Activated B cell treated with CpG ODN at 0.5 μM for 24 hours (primary cell): ENCODE data around the gene CPSF2. TPM values are rescaled to one million over a fixed set of nuclear protein-coding genes. Genes with fewer than 3 reads are reported as not detected.

Experiments used
- ATAC-seq: fragments of 200-7000 bp; cut with Tn5 transposase; one replicate; pipeline ENCODE4 v1.10.0; 2021; ENCODE audit warnings: low read depth, mild to moderate bottlenecking, moderate library complexity
- CTCF ChIA-PET: fragments of 350-600 bp; sonication (Branson Sonifier 250); formaldehyde crosslinking; loops from one replicate; lab custom pipeline; 2021; ENCODE audit warnings: antibody characterized with exemption; lab: Charles Lee
- POLR2A ChIA-PET: fragments of 350-600 bp; sonication (Branson Sonifier 250); formaldehyde crosslinking; loops from one replicate; lab custom pipeline; 2021; ENCODE audit warnings: antibody characterized with exemption; lab: Charles Lee
- DNase-seq: peaks from one replicate; pipeline ENCODE4 v3.0.0; 2022
- H3K27ac Mint-ChIP-seq: one replicate; pipeline ENCODE4 v1.8.0; 2020; ENCODE audit warnings: mixed read lengths
- H3K27me3 Mint-ChIP-seq: one replicate; pipeline ENCODE4 v1.8.0; 2021; ENCODE audit warnings: mixed read lengths
- H3K36me3 Mint-ChIP-seq: one replicate; pipeline ENCODE4 v1.8.0; 2021; ENCODE audit warnings: low read depth, mixed read lengths
- H3K4me1 Mint-ChIP-seq: one replicate; pipeline ENCODE4 v1.8.0; 2021; ENCODE audit warnings: mixed read lengths
- H3K4me3 Mint-ChIP-seq: one replicate; pipeline ENCODE4 v1.8.0; 2020; ENCODE audit warnings: mild to moderate bottlenecking, mixed read lengths
- H3K9me3 Mint-ChIP-seq: one replicate; pipeline ENCODE4 v1.8.0; 2020; ENCODE audit warnings: mixed read lengths
- intact Hi-C: fragments of 100-400 bp; cut with micrococcal nuclease; formaldehyde crosslinking; loops from one replicate; pipeline ENCODE4 v1.15.1; 2024
- total RNA-seq: library from RNA; stranded (reverse); gene quantifications from 2 replicates; pipeline ENCODE4 v1.2.3, GENCODE V29; 2022
- TF ChIP-seq, protein P1 (sequence below): fragments of 200-600 bp; IDR thresholded peaks from one replicate; pipeline ENCODE4 v1.8.0; 2022; ENCODE audit warnings: antibody characterized with exemption, mild to moderate bottlenecking

The CPSF2 gene
- total RNA-seq, 1 donor from 2014 or later: 53.2 TPM

DNA sequence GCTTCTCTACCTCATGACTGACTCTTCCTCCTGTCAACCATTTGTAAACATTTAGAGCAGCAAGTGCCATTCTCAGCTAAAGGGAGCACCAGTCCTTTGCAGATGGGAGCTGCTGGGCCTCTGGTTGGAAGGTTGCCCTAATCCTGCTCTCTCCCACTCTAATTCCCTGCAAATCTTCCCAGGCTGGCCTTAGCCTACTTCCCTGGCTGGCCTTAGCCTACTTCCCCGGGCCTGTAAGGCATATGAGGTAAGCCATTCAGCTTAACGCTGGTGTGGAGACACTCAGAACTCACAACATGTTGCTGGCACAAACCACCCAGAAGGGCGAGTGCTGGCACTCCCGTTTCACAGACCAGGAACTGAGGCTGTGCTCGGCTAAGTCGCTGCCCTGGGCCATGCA is 69.0 kb downstream of the CPSF2 start:
- intact Hi-C loops: no loop called here
- H3K4me1 Mint-ChIP-seq: no peaks in the 10 kb centered on the region
- peaks cover 2% of the 10 kb centered on the region for H3K9me3 Mint-ChIP-seq
- TF ChIP-seq, protein P1, sequence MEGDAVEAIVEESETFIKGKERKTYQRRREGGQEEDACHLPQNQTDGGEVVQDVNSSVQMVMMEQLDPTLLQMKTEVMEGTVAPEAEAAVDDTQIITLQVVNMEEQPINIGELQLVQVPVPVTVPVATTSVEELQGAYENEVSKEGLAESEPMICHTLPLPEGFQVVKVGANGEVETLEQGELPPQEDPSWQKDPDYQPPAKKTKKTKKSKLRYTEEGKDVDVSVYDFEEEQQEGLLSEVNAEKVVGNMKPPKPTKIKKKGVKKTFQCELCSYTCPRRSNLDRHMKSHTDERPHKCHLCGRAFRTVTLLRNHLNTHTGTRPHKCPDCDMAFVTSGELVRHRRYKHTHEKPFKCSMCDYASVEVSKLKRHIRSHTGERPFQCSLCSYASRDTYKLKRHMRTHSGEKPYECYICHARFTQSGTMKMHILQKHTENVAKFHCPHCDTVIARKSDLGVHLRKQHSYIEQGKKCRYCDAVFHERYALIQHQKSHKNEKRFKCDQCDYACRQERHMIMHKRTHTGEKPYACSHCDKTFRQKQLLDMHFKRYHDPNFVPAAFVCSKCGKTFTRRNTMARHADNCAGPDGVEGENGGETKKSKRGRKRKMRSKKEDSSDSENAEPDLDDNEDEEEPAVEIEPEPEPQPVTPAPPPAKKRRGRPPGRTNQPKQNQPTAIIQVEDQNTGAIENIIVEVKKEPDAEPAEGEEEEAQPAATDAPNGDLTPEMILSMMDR: no peak
- no peaks in the 10 kb centered on the region for H3K27me3 Mint-ChIP-seq
- ChIA-PET CTCF (no interaction called here), POLR2A (no interaction called here)
- H3K36me3 Mint-ChIP-seq: no peaks in the 10 kb centered on the region
- no peak overlapping the region for H3K4me3 Mint-ChIP-seq
- H3K27ac Mint-ChIP-seq: no peak overlapping the region
- DNase-seq (no peak), ATAC-seq (no peak)

DNA sequence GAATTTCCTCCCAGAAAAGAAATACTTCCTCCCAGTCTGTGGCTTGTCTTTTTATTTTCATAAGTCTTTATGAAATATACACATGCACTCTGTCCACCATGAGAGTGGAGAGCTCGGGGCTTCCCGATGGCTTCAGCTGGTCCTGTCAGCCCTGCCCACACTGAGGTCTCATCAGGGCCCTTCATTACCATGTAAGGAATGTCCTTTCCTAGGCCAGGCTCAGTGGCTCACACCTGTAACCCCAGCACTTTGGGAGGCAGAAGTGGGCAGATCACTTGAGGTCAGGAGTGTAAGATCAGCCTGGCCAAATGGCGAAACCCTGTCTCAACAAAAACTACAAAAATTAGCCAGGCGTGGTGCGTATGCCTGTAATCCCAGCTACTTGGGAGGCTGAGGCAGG is 77.0 kb downstream of the CPSF2 start:
- CTCF ChIA-PET: no interaction called here
- no peak overlapping the region for H3K4me3 Mint-ChIP-seq

DNA sequence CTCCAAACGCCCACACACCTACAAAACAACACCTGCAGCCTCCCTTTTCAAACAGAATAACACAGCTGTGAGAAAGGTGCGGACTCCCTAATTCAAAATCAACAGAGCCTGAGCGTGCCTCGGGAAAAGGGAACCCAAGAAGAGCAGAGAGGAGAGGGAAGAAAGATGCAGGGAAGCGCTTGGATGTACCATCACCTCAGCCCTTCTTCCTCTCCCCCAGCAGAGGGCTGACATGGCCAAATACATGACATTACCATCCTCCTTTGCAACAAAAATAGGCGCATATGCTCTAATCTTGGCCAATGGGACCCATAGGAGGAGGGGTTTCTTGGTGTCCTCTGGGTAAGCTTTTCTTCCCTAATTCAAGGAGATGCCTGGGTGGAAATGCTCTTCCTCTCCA is 78.0 kb downstream of the CPSF2 start:
- TF ChIP-seq, protein P1: no peak
- Mint-ChIP-seq H3K4me1 (no peaks in the 10 kb centered on the region), H3K27ac (no peak overlapping the region), H3K27me3 (peaks cover 12% of the 10 kb centered on the region), H3K4me3 (no peak overlapping the region), H3K36me3 (no peaks in the 10 kb centered on the region), H3K9me3 (no peaks in the 10 kb centered on the region)
- ATAC-seq (no peak), DNase-seq (no peak)
- CTCF ChIA-PET: no interaction called here
- POLR2A ChIA-PET: no interaction called here
- intact Hi-C loops: no loop called here

More for the DNA sequence above, 77.0 kb downstream of the CPSF2 start:
- Mint-ChIP-seq H3K9me3 (no peaks in the 10 kb centered on the region), H3K36me3 (no peaks in the 10 kb centered on the region), H3K27me3 (peaks cover 11% of the 10 kb centered on the region), H3K27ac (no peak overlapping the region), H3K4me1 (no peaks in the 10 kb centered on the region)
- TF ChIP-seq, protein P1: no peak
- ATAC-seq (no peak), DNase-seq (no peak)
- intact Hi-C loops: no loop called here
- POLR2A ChIA-PET: no interaction called here

DNA sequence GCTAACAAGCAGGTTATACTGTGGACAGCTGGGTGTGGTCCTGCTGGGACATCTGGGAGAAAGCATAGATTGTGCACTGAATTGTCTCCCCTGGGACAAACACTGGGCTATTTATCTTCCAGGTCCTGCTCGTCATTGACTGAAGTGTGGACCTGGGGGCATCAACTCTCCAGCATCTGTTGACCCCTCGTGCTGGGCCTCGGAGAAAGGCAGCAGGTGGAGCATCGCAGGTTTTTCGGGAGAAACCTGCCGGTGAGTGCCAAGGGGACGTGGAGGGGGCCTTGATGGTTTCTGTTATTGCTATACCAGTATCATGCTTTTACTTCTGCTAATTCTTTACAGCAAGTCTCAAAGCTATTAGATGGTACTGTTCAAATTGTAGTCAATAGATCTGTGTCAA is 81.3 kb downstream of the CPSF2 start:
- CTCF ChIA-PET: no interaction called here
- H3K27me3 Mint-ChIP-seq: peaks cover 10% of the 10 kb centered on the region
- intact Hi-C loops: no loop called here
- H3K27ac Mint-ChIP-seq: no peak overlapping the region
- POLR2A ChIA-PET: no interaction called here
- no peaks in the 10 kb centered on the region for H3K4me1 Mint-ChIP-seq
- DNase-seq: no peak
- H3K9me3 Mint-ChIP-seq: no peaks in the 10 kb centered on the region
- no peak overlapping the region for H3K4me3 Mint-ChIP-seq
- no peaks in the 10 kb centered on the region for H3K36me3 Mint-ChIP-seq
- TF ChIP-seq, protein P1: no peak
- no peak for ATAC-seq

DNA sequence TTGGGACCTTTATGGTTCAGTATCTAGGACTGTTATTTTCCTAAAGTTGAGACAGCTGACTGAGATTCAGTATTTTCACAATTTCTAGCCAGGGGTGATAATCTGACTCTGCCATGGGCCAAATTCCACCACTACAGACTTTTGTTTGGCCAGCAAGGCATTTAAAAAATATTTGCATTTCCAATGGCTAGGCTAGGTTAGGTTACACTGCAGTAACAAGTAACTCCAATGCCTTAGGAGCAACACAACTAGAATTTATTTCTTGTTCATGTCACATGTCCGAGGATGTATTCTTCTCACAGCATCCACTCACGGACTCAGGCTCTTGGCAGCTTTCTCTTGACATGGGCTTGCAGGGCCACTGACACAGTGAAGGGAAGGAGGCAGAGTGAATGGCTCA is 83.0 kb downstream of the CPSF2 start:
- CTCF ChIA-PET: no interaction called here
- no peak overlapping the region for H3K27ac Mint-ChIP-seq
- no peaks in the 10 kb centered on the region for H3K4me1 Mint-ChIP-seq
- intact Hi-C loops: no loop called here
- H3K36me3 Mint-ChIP-seq: no peaks in the 10 kb centered on the region
- no peak for DNase-seq
- ATAC-seq: no peak
- H3K27me3 Mint-ChIP-seq: peaks cover 9% of the 10 kb centered on the region
- TF ChIP-seq, protein P1: no peak
- H3K4me3 Mint-ChIP-seq: no peak overlapping the region
- POLR2A ChIA-PET: no interaction called here
- no peaks in the 10 kb centered on the region for H3K9me3 Mint-ChIP-seq
